ENCODE measurements around the gene POGZ.

POGZ gene

DNA sequence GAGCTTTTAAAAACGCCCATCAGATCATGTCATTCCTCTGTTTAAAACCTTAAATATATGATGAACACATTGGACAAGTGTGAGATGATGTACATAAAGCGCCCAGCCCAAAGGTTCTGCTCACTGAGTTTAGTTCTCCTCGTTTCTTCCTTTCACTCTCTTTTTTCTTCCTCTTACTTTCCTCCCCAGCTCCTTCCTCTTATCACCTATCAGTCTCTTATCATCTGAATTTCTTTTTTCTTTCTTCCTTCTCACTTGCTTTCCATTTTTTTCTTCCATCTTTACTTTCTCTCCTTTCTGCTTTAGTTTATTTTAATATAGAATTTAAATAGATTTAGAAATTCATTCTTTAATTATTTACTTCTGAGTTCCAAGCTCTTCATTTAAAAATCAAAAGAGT, 17.8 kb upstream of the POGZ start:
- no peak overlapping the region for H2AK5ac ChIP-seq (ENCODE audit: low read length, severe bottlenecking)
- no peak for DNase-seq
- no peak overlapping the region for H2BK12ac ChIP-seq (ENCODE audit: low read length in 2 of 2)
- H3K14ac ChIP-seq (ENCODE audit: low read length in 2 of 2) = no peak overlapping the region
- no peak overlapping the region for H2AFZ ChIP-seq (ENCODE audit: low read depth, low read length)
- H2BK5ac ChIP-seq (ENCODE audit: low read depth, low read length, poor library complexity, severe bottlenecking) = no peak overlapping the region
- H3K9ac ChIP-seq (ENCODE audit: low read length) = no peak overlapping the region
- no peak overlapping the region for H3K4ac ChIP-seq (ENCODE audit: low read depth in 1 of 2, low read length in 2 of 2)
- 95% methylated on average over 2 of the region's 3 CpGs for WGBS
- H3K27ac ChIP-seq (ENCODE audit: low read length, poor library complexity, severe bottlenecking) = no peak overlapping the region
- H2BK120ac ChIP-seq (ENCODE audit: low read depth, low read length) = no peak overlapping the region
- peaks cover 0 to 4% of the 10 kb centered on the region in 2 experiments for H3K27me3 ChIP-seq (ENCODE audit: control insufficient read depth in 1 of 2, insufficient read depth in 1 of 2, low read length in 2 of 2)
- H3K4me3 ChIP-seq (ENCODE audit: insufficient read depth in 1 of 2, low read depth in 1 of 2, low read length in 2 of 2) = no peak overlapping the region
- H4K91ac ChIP-seq (ENCODE audit: low read length) = no peak overlapping the region
- H3K18ac ChIP-seq (ENCODE audit: low read depth in 1 of 2, low read length in 2 of 2) = no peak overlapping the region
- H4K8ac ChIP-seq (ENCODE audit: low read length) = no peak overlapping the region
- H2BK15ac ChIP-seq (ENCODE audit: low read depth, poor library complexity, severe bottlenecking) = no peak overlapping the region
- peaks cover 4% of the 10 kb centered on the region for H3K9me3 ChIP-seq (ENCODE audit: control insufficient read depth, low read length)
- H3K4me2 ChIP-seq (ENCODE audit: low read length, poor library complexity, severe bottlenecking) = no peak overlapping the region
- H3K79me1 ChIP-seq (replicated peaks; ENCODE audit: low read length, poor library complexity, severe bottlenecking) = no peaks in the 10 kb centered on the region
- H3K23ac ChIP-seq (ENCODE audit: low read length in 2 of 2) = no peak overlapping the region
- H3K4me1 ChIP-seq (ENCODE audit: control insufficient read depth, insufficient read depth, low read depth, low read length) = peaks cover 7% of the 10 kb centered on the region
- H3K36me3 ChIP-seq (ENCODE audit: control insufficient read depth in 1 of 2, insufficient read depth in 2 of 2, low read depth in 1 of 2, low read length in 2 of 2) = no peaks in the 10 kb centered on the region

- H2BK5ac ChIP-seq (ENCODE audit: low read depth, low read length, poor library complexity, severe bottlenecking) = no peak overlapping the region
- no peak overlapping the region for H3K9ac ChIP-seq (ENCODE audit: low read length)
- no peak overlapping the region for H4K91ac ChIP-seq (ENCODE audit: low read length)
- no peaks in the 10 kb centered on the region for H3K9me3 ChIP-seq (ENCODE audit: control insufficient read depth, low read length)
- no peak overlapping the region for H3K14ac ChIP-seq (ENCODE audit: low read length in 2 of 2)
- peaks cover 7% of the 10 kb centered on the region for H3K4me1 ChIP-seq (ENCODE audit: control insufficient read depth, insufficient read depth, low read depth, low read length)
- no peak overlapping the region for H2BK15ac ChIP-seq (ENCODE audit: low read depth, poor library complexity, severe bottlenecking)
- H3K27me3 ChIP-seq (ENCODE audit: control insufficient read depth in 1 of 2, insufficient read depth in 1 of 2, low read length in 2 of 2) = peaks cover 0 to 4% of the 10 kb centered on the region in 2 experiments
- H2AFZ ChIP-seq (ENCODE audit: low read depth, low read length) = no peak overlapping the region
- H2AK5ac ChIP-seq (ENCODE audit: low read length, severe bottlenecking) = no peak overlapping the region
- 88% methylated on average over 5 of the region's 6 CpGs for WGBS
- H3K4me2 ChIP-seq (ENCODE audit: low read length, poor library complexity, severe bottlenecking) = no peak overlapping the region
- no peak overlapping the region for H3K4me3 ChIP-seq (ENCODE audit: insufficient read depth in 1 of 2, low read depth in 1 of 2, low read length in 2 of 2)
- no peak overlapping the region for H3K23ac ChIP-seq (ENCODE audit: low read length in 2 of 2)
- no peak overlapping the region for H2BK120ac ChIP-seq (ENCODE audit: low read depth, low read length)
- no peak overlapping the region for H3K4ac ChIP-seq (ENCODE audit: low read depth in 1 of 2, low read length in 2 of 2)
- H3K36me3 ChIP-seq (ENCODE audit: control insufficient read depth in 1 of 2, insufficient read depth in 2 of 2, low read depth in 1 of 2, low read length in 2 of 2) = no peaks in the 10 kb centered on the region
- DNase-seq = no peak
- H4K8ac ChIP-seq (ENCODE audit: low read length) = no peak overlapping the region
- H2BK12ac ChIP-seq (ENCODE audit: low read length in 2 of 2) = no peak overlapping the region
- H3K27ac ChIP-seq (ENCODE audit: low read length, poor library complexity, severe bottlenecking) = no peak overlapping the region
- H3K18ac ChIP-seq (ENCODE audit: low read depth in 1 of 2, low read length in 2 of 2) = no peak overlapping the region
- no peaks in the 10 kb centered on the region for H3K79me1 ChIP-seq (replicated peaks; ENCODE audit: low read length, poor library complexity, severe bottlenecking)
Measured at GRCh38 chr1:151476083-151476482, 16.8 kb upstream of the POGZ start.

GRCh38 chr1:151475175-151475574, 15.9 kb upstream of the POGZ start:
- Histone ChIP-seq H4K8ac (ENCODE audit: low read length) (no peak overlapping the region), H3K4me3 (ENCODE audit: insufficient read depth in 1 of 2, low read depth in 1 of 2, low read length in 2 of 2) (no peak overlapping the region), H2AFZ (ENCODE audit: low read depth, low read length) (no peak overlapping the region), H3K9me3 (ENCODE audit: control insufficient read depth, low read length) (no peaks in the 10 kb centered on the region), H3K27me3 (ENCODE audit: control insufficient read depth in 1 of 2, insufficient read depth in 1 of 2, low read length in 2 of 2) (peaks cover 0 to 4% of the 10 kb centered on the region in 2 experiments), H3K79me1 (replicated peaks; ENCODE audit: low read length, poor library complexity, severe bottlenecking) (no peaks in the 10 kb centered on the region), H2BK5ac (ENCODE audit: low read depth, low read length, poor library complexity, severe bottlenecking) (no peak overlapping the region), H2BK15ac (ENCODE audit: low read depth, poor library complexity, severe bottlenecking) (no peak overlapping the region), H2AK5ac (ENCODE audit: low read length, severe bottlenecking) (no peak overlapping the region), H3K23ac (ENCODE audit: low read length in 2 of 2) (no peak overlapping the region), H3K4ac (ENCODE audit: low read depth in 1 of 2, low read length in 2 of 2) (no peak overlapping the region), H3K18ac (ENCODE audit: low read depth in 1 of 2, low read length in 2 of 2) (no peak overlapping the region), H4K91ac (ENCODE audit: low read length) (no peak overlapping the region), H2BK12ac (ENCODE audit: low read length in 2 of 2) (no peak overlapping the region), H3K14ac (ENCODE audit: low read length in 2 of 2) (no peak overlapping the region), H3K36me3 (ENCODE audit: control insufficient read depth in 1 of 2, insufficient read depth in 2 of 2, low read depth in 1 of 2, low read length in 2 of 2) (no peaks in the 10 kb centered on the region), H3K4me1 (ENCODE audit: control insufficient read depth, insufficient read depth, low read depth, low read length) (peaks cover 7% of the 10 kb centered on the region), H3K27ac (ENCODE audit: low read length, poor library complexity, severe bottlenecking) (no peak overlapping the region), H2BK120ac (ENCODE audit: low read depth, low read length) (no peak overlapping the region), H3K9ac (ENCODE audit: low read length) (no peak overlapping the region), H3K4me2 (ENCODE audit: low read length, poor library complexity, severe bottlenecking) (no peak overlapping the region)
- WGBS = 86% methylated on average over 1 of the region's 1 CpG
- DNase-seq = no peak

GRCh38 chr1:151474745-151475144, 15.5 kb upstream of the POGZ start:
- Histone ChIP-seq H3K9ac (ENCODE audit: low read length) (no peak overlapping the region), H4K91ac (ENCODE audit: low read length) (no peak overlapping the region), H3K4me1 (ENCODE audit: control insufficient read depth, insufficient read depth, low read depth, low read length) (peaks cover 7% of the 10 kb centered on the region), H3K4ac (ENCODE audit: low read depth in 1 of 2, low read length in 2 of 2) (no peak overlapping the region), H2AK5ac (ENCODE audit: low read length, severe bottlenecking) (no peak overlapping the region), H2AFZ (ENCODE audit: low read depth, low read length) (no peak overlapping the region), H3K4me3 (ENCODE audit: insufficient read depth in 1 of 2, low read depth in 1 of 2, low read length in 2 of 2) (no peak overlapping the region), H3K23ac (ENCODE audit: low read length in 2 of 2) (no peak overlapping the region), H3K27me3 (ENCODE audit: control insufficient read depth in 1 of 2, insufficient read depth in 1 of 2, low read length in 2 of 2) (peaks cover 0 to 4% of the 10 kb centered on the region in 2 experiments), H4K8ac (ENCODE audit: low read length) (no peak overlapping the region), H3K36me3 (ENCODE audit: control insufficient read depth in 1 of 2, insufficient read depth in 2 of 2, low read depth in 1 of 2, low read length in 2 of 2) (no peaks in the 10 kb centered on the region), H3K4me2 (ENCODE audit: low read length, poor library complexity, severe bottlenecking) (no peak overlapping the region), H2BK12ac (ENCODE audit: low read length in 2 of 2) (no peak overlapping the region), H2BK15ac (ENCODE audit: low read depth, poor library complexity, severe bottlenecking) (no peak overlapping the region), H2BK5ac (ENCODE audit: low read depth, low read length, poor library complexity, severe bottlenecking) (no peak overlapping the region), H3K27ac (ENCODE audit: low read length, poor library complexity, severe bottlenecking) (no peak overlapping the region), H3K14ac (ENCODE audit: low read length in 2 of 2) (no peak overlapping the region), H3K79me1 (replicated peaks; ENCODE audit: low read length, poor library complexity, severe bottlenecking) (no peaks in the 10 kb centered on the region), H3K9me3 (ENCODE audit: control insufficient read depth, low read length) (no peaks in the 10 kb centered on the region), H3K18ac (ENCODE audit: low read depth in 1 of 2, low read length in 2 of 2) (no peak overlapping the region), H2BK120ac (ENCODE audit: low read depth, low read length) (no peak overlapping the region)
- no peak for DNase-seq
- 93% methylated on average over 3 of the region's 3 CpGs for WGBS
